Brain pericyte (primary cell): ENCODE results near the gene MUC20.
"Not testable (repeated sequence)": the region's sequence is repeated elsewhere in the genome, so short reads cannot be mapped to it uniquely, and the experiment has no call there.

Source experiments
- DNase-seq: peaks from one replicate; pipeline ENCODE4 v3.0.0-alpha.2; 2012; ENCODE audit warnings: low read depth, low spot score

The MUC20 gene

DNA sequence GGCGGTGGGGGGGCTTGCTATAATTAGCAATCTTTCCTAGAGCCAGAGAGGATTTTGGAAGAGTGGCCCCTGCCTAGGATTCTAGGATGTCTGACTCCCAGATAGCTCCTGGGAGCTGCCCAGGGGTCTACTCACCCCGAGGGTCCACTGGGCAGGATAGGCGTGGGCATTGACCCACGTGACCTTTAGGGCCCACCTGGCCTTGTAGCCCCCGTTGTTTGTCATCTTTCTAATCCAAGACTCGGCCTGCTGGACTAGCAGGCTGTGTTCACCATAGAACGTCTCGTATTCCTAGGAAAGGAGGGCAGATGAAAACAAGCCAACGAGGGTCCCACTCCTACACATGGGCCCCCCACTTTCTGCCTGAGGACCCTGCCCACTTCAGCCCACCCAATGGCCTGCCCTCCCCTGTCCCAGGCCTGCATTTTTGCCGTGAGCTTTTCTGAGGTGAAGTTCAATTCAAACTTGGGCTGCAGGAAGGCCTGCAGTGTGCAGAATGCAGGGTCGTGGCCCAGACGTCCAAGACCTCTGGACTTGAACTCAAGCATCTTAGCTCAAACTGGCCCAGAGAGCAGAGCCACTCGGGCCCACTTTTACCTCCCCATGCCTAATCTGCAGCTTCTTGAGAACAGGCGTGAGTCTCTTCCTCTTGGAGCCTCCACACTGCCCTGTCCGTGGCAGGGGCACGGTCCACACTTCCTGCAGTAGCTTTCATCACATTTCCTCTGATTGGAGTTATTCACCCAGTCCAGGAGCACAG, 49.5 kb downstream of the MUC20 start:
- DNase-seq = no peak

DNA sequence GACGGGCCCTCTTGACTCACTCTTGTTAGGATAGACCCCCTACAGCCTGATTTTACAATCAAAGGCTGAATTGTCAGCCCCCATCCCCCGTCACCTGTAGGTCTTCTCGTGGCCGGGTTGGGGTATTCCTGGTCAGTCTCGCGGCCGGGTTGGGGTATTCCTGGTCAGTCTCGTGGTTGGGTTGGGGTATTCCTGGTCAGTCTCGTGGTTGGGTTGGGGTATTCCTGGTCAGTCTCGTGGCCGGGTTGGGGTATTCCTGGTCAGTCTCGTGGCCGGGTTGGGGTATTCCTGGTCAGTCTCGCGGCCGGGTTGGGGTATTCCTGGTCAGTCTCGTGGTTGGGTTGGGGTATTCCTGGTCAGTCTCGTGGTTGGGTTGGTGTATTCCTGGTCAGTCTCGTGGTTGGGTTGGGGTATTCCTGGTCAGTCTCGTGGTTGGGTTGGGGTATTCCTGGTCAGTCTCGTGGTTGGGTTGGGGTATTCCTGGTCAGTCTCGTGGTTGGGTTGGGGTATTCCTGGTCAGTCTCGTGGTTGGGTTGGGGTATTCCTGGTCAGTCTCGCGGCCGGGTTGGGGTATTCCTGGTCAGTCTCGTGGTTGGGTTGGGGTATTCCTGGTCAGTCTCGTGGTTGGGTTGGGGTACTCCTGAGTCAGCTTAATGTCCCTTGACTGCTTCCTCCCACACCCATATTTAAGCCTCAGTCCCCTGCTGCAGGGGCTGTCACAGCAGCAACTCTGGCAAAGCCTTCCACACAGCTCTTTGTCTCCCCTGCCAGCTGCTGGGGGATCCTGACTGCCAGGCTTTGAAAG, 50.3 kb downstream of the MUC20 start:
- DNase-seq = not testable (repeated sequence)

DNA sequence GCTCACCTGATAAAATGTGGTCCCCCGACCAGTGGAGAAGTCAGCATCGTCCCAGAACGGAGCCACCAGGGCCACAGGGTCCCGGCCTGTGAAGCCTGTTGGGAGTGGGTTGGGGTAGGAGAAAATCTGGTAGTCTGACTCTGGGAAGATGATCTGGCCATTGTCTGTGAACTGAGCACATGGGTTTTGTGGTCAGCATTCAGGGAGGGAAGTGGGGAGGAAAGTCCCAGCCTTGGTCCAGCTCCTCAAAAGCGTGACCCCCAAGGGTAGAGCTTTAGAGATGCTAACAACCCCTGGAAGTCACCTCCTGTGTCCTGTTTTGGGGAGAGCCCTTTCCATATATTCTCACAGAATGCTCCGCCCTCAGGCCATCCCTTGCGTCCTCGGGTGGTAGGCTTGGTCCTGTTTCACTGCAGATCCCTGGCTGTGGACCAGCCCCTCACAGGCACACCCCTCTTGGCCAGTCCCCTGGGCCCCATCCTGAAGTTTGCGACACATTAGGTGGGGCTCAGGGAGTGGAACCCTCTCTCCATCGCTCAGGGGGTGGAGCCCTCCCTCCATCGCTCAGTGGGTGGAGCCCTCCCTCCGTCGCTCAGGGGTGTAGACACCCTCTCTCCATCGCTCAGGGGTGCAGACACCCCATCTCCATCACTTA, 51.0 kb downstream of the MUC20 start:
- no peak for DNase-seq

DNA sequence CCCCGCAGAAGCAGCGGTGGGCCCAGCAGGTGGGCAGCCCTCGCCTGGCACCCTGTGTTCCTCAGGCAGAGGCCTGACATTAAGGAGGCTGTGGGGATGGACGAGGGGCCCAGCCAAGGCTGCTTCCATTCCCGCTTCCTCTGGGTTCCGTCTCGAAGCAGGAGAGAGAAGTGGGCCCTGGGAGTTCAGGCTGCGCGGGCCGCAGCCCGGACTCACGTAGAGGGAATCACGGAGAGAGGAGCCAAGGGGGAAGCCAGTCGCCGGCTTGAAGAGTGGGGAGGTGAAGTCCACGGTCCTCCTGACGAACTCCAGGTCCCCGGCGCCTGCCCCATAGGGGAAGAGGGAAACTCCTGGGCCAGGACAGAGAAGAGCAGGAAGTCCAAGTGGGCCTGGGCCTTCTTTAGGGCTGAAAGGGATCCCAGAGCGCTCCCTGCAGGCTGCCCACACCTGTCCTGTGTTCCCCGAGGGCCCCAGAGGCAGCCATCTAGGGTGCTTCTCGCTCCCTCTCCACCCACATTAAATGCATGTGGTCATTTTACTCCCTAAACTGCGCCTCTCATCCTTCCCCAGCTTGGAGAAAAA, 53.3 kb downstream of the MUC20 start:
- no peak for DNase-seq

DNA sequence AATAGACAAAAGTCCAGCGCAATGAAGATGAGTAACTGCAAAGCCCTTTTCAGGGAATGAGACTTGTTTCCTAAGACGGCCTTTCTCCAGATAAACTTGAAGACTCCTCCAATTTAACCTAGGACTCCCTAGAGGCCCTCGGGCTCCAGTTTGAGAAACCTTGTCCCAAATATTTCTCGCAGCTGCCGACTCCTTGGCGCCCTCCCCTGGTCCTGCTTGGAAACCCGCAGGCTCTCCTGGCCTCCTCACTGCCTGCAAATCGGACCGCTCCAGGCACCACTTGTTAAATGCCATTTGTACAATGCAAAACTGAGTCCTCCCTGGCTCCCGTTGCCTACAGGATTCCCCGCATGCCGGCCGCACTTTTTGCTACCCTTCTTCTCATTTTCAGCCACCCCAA, 54.1 kb downstream of the MUC20 start:
- no peak for DNase-seq

DNA sequence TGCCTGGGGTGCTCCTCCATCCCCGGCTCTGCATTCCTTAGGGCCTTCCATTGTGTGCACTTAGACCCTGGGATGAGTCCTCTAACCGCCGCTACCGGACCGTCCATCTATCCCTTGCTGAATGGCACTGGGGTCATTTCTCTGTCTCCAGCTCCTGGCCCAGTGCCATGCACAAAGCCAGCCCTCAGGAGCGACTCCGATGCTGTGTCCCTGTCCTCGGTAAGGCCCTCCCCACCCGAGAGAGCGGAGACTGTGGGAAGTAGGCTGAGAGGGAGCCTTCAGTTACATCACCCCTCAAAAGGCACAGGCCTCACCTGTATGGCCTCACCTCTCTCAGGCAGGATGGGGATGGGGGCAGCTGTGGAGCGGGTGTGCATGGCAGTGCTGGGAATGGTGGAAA, 57.2 kb downstream of the MUC20 start:
- DNase-seq = no peak

DNA sequence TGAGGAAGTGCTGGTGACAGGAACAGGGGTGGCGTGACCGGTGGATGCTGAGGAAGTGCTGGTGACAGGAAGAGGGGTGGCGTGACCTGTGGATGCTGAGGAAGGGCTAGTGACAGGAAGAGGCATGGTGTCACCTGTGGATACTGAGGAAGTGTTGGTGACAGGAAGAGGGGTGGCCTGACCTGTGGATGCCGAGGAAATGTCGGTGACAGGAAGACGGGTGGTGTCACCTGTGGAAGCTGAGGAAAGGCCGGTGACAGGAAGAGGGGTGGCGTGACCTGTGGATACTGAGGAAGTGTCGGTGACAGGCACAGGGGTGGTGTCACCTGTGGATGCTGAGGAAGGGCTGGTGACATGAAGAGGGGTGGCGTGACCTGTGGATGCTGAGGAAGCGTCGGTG, 60.5 kb downstream of the MUC20 start:
- not testable (repeated sequence) for DNase-seq
